ENCODE measurements around the gene ASPA.

The ASPA gene

DNA sequence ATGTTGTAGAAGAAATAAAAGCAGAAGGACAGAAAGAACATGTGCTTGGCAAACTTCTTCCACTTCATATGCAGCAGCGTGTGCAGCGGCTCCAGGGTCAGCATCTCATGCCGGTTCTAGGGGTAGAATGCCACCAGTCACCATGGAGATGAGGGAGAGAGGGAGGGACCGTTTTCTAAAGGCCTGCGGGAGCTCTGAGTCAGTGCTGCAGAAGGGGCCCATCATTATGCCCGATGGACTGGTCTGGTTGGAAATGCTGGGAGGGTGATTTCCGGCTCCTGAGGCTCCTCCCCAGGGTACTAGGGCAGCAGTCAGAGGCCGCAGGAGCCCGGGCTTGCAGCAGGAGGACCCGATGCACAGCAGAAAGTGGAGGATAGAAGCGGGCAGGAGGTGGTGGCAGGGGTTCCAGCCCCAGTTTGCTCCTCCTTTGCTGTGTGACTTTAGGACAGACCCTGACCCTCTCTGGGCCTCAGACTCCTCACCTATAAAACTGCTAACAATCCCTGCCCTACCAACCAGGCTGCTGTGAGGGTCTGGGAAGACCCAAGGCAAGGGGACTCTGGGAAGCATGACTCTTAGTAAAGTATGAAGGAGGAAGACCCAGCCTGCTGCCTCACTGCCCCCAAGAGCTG, 53.2 kb downstream of the ASPA start:
- no peak for DNase-seq (ENCODE audit: extremely low read depth, low read depth)
- TF ChIP-seq, protein P1, sequence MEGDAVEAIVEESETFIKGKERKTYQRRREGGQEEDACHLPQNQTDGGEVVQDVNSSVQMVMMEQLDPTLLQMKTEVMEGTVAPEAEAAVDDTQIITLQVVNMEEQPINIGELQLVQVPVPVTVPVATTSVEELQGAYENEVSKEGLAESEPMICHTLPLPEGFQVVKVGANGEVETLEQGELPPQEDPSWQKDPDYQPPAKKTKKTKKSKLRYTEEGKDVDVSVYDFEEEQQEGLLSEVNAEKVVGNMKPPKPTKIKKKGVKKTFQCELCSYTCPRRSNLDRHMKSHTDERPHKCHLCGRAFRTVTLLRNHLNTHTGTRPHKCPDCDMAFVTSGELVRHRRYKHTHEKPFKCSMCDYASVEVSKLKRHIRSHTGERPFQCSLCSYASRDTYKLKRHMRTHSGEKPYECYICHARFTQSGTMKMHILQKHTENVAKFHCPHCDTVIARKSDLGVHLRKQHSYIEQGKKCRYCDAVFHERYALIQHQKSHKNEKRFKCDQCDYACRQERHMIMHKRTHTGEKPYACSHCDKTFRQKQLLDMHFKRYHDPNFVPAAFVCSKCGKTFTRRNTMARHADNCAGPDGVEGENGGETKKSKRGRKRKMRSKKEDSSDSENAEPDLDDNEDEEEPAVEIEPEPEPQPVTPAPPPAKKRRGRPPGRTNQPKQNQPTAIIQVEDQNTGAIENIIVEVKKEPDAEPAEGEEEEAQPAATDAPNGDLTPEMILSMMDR (IDR thresholded peaks at IDR 0.05; ENCODE audit: low read depth, low read length) = no peak

DNA sequence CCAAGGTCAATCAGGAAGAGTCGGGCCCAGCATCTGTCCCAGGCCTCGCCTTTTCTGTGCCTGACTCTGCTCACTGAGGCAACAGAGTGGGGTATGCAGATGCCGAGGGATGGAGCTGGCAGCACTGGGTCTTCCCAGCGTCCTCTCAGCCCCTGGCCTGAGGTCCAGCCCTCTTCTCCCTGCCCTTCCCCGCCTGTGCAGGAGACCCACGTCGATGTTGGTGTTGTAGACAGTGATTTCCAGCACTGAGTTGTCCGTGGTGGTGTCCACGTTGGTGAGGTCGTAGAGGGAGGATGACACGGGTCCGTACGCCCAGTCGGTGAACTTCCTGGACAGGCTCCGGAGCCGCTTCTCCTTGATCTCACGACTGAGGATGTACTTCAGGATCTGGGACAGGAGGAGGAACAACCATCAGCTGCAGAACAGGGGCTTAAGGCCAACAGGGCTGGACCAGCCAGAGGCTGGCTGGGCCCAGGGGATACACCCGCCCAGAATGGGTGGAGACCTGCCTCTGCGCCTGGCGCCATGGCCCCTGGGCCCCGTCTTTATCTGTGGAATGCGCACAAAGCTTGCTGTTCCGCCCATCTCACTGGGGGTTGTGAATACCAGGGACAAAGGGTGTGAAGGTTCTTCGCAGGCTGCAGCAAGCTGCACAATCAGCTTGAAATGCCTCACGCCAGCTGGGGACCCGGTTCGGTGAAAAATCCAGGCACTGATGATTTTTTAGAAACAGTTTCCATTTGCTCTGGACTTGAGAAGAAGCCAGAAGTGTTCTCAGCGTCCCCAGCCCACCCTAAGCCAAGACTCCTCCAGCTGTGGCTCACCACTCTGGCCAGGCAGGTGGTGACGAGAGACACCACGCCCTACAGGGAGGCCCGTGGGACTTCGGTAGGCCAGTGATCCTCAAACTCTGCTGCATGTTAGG, 54.3 kb downstream of the ASPA start:
- DNase-seq (ENCODE audit: extremely low read depth, low read depth) = peak; percentile 2
- TF ChIP-seq, protein P1 (IDR thresholded peaks at IDR 0.05; ENCODE audit: low read depth, low read length) = no peak

DNA sequence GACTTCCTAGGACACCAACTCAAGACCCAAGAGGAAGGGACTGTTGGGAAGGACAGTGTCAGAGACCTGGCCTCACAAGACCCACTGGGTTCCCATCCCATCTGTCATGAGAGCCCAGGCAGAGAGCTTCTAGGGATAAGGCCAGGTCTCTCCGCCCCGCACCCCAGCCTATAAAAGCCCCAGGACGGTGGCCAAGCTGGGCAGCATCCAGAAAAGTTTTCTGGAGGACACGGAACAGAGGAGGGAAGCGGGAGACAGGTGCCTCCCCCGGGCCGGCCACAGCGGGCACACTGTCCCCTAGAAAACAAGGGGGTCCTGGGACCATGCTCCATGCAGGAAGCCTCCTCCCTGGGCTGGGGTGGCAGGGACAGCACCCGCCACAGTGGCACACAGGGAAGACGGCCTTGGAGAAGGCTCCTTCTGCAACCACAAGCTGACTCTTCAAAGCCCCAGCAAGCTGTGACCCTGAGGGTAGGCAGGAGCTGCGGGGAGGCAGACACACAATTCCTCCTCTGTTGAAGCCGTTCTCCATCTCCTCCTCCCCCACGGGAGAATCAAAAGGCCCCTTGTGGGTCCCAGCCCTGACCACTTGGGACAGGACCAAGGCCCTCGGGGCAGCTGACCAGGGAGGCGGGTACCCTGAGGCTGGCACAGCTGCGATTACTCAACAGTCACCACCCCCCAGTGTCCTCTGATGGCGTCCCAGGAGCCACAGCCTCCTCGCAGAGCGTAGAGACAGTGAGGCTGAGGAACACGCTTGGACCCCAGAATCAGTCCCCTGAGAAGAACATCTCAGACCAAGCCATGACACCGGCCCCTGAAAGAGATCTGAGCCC, 55.7 kb downstream of the ASPA start:
- no peak for DNase-seq (ENCODE audit: extremely low read depth, low read depth)
- TF ChIP-seq, protein P1 (IDR thresholded peaks at IDR 0.05; ENCODE audit: low read depth, low read length) = no peak

DNA sequence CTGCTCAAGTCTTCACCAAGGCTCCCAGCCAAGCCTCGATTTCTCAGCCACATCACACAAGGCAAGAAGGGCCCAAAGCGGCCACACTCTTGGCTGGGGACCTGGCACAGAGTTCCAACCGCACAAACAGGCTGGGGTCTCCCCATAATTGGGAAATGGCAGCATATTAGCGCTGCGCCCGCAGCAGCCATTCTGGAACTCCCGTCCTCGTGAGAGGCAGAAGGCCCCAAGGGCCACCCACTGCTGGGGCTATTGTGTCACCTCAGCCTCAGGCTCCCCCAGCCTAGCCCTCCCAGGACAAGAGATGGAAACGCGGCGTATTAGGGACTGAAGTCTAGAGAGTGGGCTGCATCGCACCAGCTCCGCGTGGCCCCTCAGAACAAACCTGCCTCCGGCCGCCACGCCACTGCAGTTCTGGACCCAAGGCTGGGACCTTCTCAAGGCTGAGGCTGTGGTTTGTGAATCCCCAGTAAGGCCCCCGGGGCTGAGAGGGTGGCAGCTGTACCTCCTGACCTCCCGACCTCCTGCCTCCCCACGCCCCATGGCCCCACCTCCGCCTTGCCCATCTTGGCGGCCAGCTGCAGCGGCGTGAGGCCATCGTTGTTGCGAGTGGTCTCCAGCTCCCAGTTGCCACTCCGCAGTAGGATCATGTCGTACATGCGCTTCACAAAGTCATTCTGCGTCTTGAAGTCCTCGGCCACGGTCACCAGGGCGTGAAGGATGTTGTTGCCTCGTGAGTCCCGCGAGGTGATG, 56.5 kb downstream of the ASPA start:
- TF ChIP-seq, protein P1 (IDR thresholded peaks at IDR 0.05; ENCODE audit: low read depth, low read length) = no peak
- no peak for DNase-seq (ENCODE audit: extremely low read depth, low read depth)

DNA sequence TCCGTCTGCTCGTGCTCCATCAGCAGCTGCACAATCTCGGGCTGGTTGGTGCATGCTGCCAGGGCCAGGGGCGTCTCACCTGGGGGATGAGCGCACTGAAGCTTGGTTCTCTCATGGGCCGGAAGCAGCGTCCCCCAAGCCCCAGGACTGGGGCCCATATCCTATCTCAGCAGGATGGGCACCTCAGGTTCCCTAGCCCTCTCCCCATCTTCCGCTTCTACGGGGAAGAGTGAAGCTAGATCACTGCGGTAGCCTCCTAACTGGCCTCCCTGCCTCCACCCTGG, 57.0 kb downstream of the ASPA start:
- TF ChIP-seq, protein P1 (IDR thresholded peaks at IDR 0.05; ENCODE audit: low read depth, low read length) = no peak
- DNase-seq (ENCODE audit: extremely low read depth, low read depth) = no peak

DNA sequence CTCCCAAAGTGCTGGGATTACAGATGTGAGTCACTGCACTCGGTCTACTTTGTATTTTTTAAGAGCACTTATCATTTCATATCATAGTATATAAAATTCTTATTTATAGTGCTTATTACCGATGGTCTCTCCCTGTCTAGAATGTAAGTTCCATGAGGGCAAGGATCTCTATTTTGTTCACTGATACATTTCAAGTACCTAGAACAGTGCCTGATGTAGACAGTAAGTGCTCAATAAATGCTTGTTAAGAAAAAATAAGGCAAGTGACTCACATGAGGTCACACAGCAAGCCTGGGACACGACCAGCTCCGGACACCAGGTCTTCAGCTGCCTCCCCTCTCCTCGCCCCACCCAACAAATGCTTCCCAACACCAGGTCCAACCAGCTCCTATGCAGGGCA, 58.0 kb downstream of the ASPA start:
- TF ChIP-seq, protein P1 (IDR thresholded peaks at IDR 0.05; ENCODE audit: low read depth, low read length) = no peak
- no peak for DNase-seq (ENCODE audit: extremely low read depth, low read depth)

Measured in AG09319 (cell line).